Activated CD8-positive, alpha-beta memory T cell treated with anti-CD3 and anti-CD28 coated beads, Interleukin-2, amount 50 U/mL, for 4 hours (primary cell): Measurements from ENCODE around the gene PAWR.
"Not testable (repeated sequence)": the region's sequence is repeated elsewhere in the genome, so short reads cannot be mapped to it uniquely, and the experiment has no call there.

ENCODE experiments used
- DNase-seq: peaks from one replicate; pipeline ENCODE4 v3.0.0-alpha.2; 2020

PAWR gene

GRCh38 chr12:79686171-79686570 lies 4.6 kb downstream of the PAWR start:
- DNase-seq = no peak

- DNase-seq = no peak
These were observed 5.7 kb downstream of the PAWR start for GRCh38 chr12:79685068-79685467.

GRCh38 chr12:79684338-79684737 lies 6.4 kb downstream of the PAWR start:
- not testable (repeated sequence) for DNase-seq

- DNase-seq = no peak
These were observed 8.2 kb downstream of the PAWR start for GRCh38 chr12:79682593-79682992.

GRCh38 chr12:79681008-79681590 lies 9.7 kb downstream of the PAWR start:
- DNase-seq = no peak

GRCh38 chr12:79680051-79680450 lies 10.7 kb downstream of the PAWR start:
- no peak for DNase-seq

- DNase-seq = no peak
These were observed 12.5 kb downstream of the PAWR start for GRCh38 chr12:79678306-79678705.

- no peak for DNase-seq
These were observed 13.1 kb downstream of the PAWR start for GRCh38 chr12:79677672-79678071.

- no peak for DNase-seq
These were observed 14.2 kb downstream of the PAWR start for GRCh38 chr12:79676579-79676978.

GRCh38 chr12:79674629-79675028 lies 16.1 kb downstream of the PAWR start:
- no peak for DNase-seq

- no peak for DNase-seq
These were observed 17.4 kb downstream of the PAWR start for GRCh38 chr12:79673354-79673753.

GRCh38 chr12:79668113-79668512 lies 22.7 kb downstream of the PAWR start:
- DNase-seq = no peak

- DNase-seq = no peak
These were observed 25.4 kb downstream of the PAWR start for GRCh38 chr12:79665212-79665887.

- DNase-seq = no peak
These were observed 26.2 kb downstream of the PAWR start for GRCh38 chr12:79664518-79664917.

- no peak for DNase-seq
These were observed 28.5 kb downstream of the PAWR start for GRCh38 chr12:79662046-79662811.

- no peak for DNase-seq
These were observed 29.1 kb downstream of the PAWR start for GRCh38 chr12:79661629-79662028.

GRCh38 chr12:79659961-79660431 lies 30.8 kb downstream of the PAWR start:
- DNase-seq = no peak

- DNase-seq = no peak
These were observed 32.5 kb downstream of the PAWR start for GRCh38 chr12:79658221-79658620.

- DNase-seq = no peak
These were observed 33.6 kb downstream of the PAWR start for GRCh38 chr12:79657136-79657535.

GRCh38 chr12:79655036-79655435 lies 35.7 kb downstream of the PAWR start:
- DNase-seq = no peak

GRCh38 chr12:79652521-79652920 lies 38.2 kb downstream of the PAWR start:
- DNase-seq = no peak

- no peak for DNase-seq
These were observed 40.3 kb downstream of the PAWR start for GRCh38 chr12:79650440-79650839.

- no peak for DNase-seq
These were observed 41.9 kb downstream of the PAWR start for GRCh38 chr12:79648881-79649280.

GRCh38 chr12:79646843-79647242 lies 43.9 kb downstream of the PAWR start:
- DNase-seq = not testable (repeated sequence)
